Measurements from ENCODE around the gene HSD17B8.

HSD17B8 gene

DNA sequence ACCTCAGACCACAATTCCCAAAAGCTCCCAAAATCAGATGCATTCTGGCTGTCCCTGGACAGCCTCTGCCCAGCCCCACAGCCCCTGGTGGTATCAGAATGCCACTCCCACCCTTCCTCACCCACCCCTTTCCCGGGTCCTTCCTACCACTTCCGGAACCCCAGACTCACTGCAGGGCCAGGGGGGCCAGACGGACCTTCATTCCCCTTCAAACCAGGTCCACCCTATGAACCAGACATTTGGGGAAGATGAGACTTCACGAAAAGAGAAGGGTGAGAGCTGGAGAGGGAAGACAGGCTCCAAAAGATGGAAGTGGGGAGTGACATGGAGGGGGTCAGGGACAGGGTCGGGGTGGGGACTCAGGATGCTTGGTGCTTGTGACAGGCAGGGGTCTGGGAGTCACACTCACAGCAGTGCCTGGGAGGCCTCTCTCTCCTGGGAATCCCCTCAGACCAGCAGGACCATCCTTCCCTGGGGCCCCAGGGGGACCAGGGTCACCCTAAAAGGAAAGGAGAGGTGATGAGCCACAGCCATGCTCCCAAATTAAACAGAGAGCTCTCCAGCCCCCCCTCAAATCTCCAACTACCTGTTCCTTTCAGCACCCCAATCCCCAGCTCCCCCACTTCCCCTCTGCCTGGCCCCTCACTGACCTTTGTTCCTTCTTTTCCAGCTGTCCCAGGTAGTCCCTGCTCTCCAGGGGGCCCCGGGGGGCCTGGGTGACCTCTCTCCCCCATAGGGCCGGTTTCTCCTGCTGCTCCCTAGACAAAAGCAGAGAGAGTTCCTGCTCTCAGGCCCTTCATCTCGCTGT lies 32.4 kb upstream of the HSD17B8 start:
- no peak overlapping the region for H3K4me3 ChIP-seq (ENCODE audit: low read depth, low read length)
- TF ChIP-seq CTCF (conservative IDR thresholded peaks at IDR 0.05; ENCODE audit: low read depth, low read length): no peak
- no peak for DNase-seq (ENCODE audit: low read depth)

GRCh38 chr6:33172688-33173534 lies 31.5 kb upstream of the HSD17B8 start:
- peak; percentile 53 for DNase-seq (ENCODE audit: low read depth)
- peak; percentile 81 for TF ChIP-seq CTCF (conservative IDR thresholded peaks at IDR 0.05; ENCODE audit: low read depth, low read length)

DNA sequence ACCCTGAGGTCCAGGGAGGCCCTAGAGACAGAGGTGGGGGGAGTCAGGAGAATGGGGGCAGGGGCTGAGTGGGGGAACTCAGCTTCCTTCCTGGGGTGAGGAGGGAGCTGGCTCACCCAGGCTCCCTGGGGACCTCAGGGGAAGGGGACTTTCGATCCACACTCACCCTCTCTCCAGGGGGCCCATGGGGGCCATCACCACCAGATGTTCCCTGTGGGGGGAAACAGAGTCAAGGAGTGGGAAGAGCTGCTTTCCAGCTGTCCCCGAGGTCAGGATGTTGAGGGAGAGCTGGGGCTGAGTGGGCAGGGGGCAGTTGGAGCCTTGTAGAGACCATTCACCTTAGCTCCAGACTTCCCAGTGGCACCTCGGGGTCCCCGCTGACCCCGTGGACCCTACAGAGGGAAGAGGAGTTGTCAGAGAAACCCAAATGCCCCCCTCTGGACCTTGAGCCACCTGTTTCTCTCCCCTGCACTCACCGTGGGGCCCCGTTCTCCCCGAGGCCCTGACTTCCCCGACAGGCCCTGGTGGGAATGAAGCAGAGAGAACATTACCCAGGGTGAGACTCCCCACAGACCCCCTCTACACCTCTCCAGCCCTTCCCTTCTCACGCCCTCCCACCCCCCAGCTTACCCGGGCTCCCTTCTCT lies 30.8 kb upstream of the HSD17B8 start:
- TF ChIP-seq CTCF (conservative IDR thresholded peaks at IDR 0.05; ENCODE audit: low read depth, low read length): no peak
- H3K4me3 ChIP-seq (ENCODE audit: low read depth, low read length): no peak overlapping the region
- no peak for DNase-seq (ENCODE audit: low read depth)

More at GRCh38 chr6:33172688-33173534, 31.5 kb upstream of the HSD17B8 start:
- H3K4me3 ChIP-seq (ENCODE audit: low read depth, low read length): no peak overlapping the region

DNA sequence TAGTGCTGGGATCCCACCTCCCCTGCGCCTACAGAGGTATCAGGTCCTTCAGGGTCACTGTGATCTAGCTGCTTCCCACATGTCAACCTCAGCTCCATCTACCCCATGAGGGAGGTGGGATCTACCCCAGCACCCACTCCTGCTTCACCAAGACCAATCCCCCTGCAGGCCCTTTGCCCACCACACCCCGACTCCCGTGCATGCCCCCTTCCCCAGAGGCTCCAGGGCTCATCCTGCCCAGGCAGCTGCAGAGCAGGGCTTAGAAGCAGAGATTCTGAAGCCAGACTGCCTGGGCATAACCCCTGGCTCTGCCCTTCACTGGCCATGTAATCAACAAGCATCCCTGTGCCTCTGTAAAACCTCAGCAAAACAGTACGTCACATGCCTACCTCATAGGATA lies 29.7 kb upstream of the HSD17B8 start:
- H3K4me3 ChIP-seq (ENCODE audit: low read depth, low read length): no peak overlapping the region
- no peak for DNase-seq (ENCODE audit: low read depth)
- TF ChIP-seq CTCF (conservative IDR thresholded peaks at IDR 0.05; ENCODE audit: low read depth, low read length): no peak

- TF ChIP-seq CTCF (conservative IDR thresholded peaks at IDR 0.05; ENCODE audit: low read depth, low read length): no peak
- no peak overlapping the region for H3K4me3 ChIP-seq (ENCODE audit: low read depth, low read length)
- DNase-seq (ENCODE audit: low read depth): no peak
Measured at GRCh38 chr6:33175436-33176069, 28.9 kb upstream of the HSD17B8 start.

- no peak for TF ChIP-seq CTCF (conservative IDR thresholded peaks at IDR 0.05; ENCODE audit: low read depth, low read length)
- H3K4me3 ChIP-seq (ENCODE audit: low read depth, low read length): no peak overlapping the region
- no peak for DNase-seq (ENCODE audit: low read depth)
Measured at GRCh38 chr6:33176906-33177305, 27.5 kb upstream of the HSD17B8 start.

Data from choroid plexus epithelial cell (primary cell).